Esophagus (tissue), 2 donors: ENCODE measurements around the gene FOSL1. TPM values are rescaled to one million over a fixed set of nuclear protein-coding genes. Genes with fewer than 3 reads are reported as not detected.

Experiments
- H3K27ac ChIP-seq, 2 donors: one replicate each; pipeline ENCODE4 v1.5.1; 2013; ENCODE audit warnings: low read depth in 2 of 2, mild to moderate bottlenecking in 2 of 2, inconsistent platforms in 1 of 2, low read length in 1 of 2, moderate library complexity in 1 of 2
- H3K27me3 ChIP-seq, 2 donors: one replicate each; pipeline ENCODE4 v1.6.1; 2013; ENCODE audit warnings: low read length in 2 of 2, control low read depth in 1 of 2, mild to moderate bottlenecking in 1 of 2; ENCODE audit not compliant: insufficient read depth in 2 of 2, control insufficient read depth in 1 of 2
- H3K36me3 ChIP-seq, 2 donors: one replicate each; pipeline ENCODE4 v1.6.1; 2013; ENCODE audit warnings: low read length in 1 of 2; ENCODE audit not compliant: control insufficient read depth in 2 of 2, insufficient read depth in 2 of 2
- H3K4me1 ChIP-seq, 2 donors: one replicate each; pipeline ENCODE4 v1.6.1; 2013; ENCODE audit warnings: low read length in 1 of 2; ENCODE audit not compliant: control insufficient read depth in 2 of 2, insufficient read depth in 2 of 2
- H3K4me3 ChIP-seq, 2 donors: one replicate each; pipeline ENCODE4 v1.5.1; 2013; ENCODE audit warnings: low read length in 2 of 2, mild to moderate bottlenecking in 2 of 2, low read depth in 1 of 2, moderate library complexity in 1 of 2
- H3K9me3 ChIP-seq, 2 donors: one replicate each; pipeline ENCODE4 v1.6.1; 2013; ENCODE audit warnings: mild to moderate bottlenecking in 2 of 2, low read depth in 1 of 2, low read length in 1 of 2, moderate library complexity in 1 of 2; ENCODE audit not compliant: control insufficient read depth in 2 of 2, insufficient read depth in 1 of 2
- WGBS, 2 donors: extraction: QIAGEN DNeasy Blood & Tissue Kit; methylation state at CpG; one replicate each; pipeline ENCODE4 v1.1.7; 2013; 5-methylcytosine and 5-hydroxymethylcytosine counted together
- polyA plus RNA-seq, 2 donors: library from polyadenylated mRNA; stranded (reverse); fragments of 200-250 nt; gene quantifications; one replicate each; pipeline ENCODE4 v1.2.3, GENCODE V29; 2013
- donor health status: healthy with polysubstance abuse.
- donor health status: Bipolar disorder and iron deficiency.

Gene FOSL1
- polyA plus RNA-seq, 2 donors = 26.7 to 39.6 TPM

DNA sequence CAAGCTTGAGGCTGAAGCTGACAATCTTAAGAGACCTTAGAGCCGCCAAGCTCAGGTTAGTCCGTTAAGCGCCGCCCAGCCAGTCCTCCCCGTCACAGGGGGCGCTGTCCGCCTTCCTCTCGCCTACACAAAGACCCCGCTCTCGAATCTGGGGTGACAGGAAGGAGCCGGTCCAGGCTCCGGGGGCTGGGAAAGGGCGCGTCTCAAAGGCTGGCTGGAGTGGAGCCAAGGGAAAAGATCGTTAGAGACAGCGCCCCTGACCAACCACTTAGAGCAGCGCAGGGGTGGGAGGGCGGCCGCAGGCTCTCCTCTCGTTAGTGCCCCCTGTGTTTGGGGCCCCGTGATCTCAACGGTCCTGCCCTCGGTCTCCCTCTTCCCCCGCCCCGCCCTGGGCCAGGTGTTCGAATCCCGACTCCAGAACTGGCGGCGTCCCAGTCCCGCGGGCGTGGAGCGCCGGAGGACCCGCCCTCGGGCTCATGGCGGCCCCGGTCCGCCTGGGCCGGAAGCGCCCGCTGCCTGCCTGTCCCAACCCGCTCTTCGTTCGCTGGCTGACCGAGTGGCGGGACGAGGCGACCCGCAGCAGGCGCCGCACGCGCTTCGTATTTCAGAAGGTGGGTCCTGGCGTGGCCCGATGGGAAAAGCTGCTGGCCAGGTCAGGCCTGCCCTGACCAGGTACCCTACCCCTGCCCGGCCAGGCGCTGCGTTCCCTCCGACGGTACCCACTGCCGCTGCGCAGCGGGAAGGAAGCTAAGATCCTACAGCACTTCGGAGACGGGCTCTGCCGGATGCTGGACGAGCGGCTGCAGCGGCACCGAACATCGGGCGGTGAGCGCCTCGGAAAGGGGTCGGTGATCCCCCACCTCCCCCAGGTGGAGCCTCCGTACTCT, 39.7 kb downstream of the FOSL1 start, which contains the start of gene MUS81:
Gene MUS81, plus strand, starts transcription at position 156 of the 887 bp plus-strand sequence. Its CDS starts 321 bp downstream, at position 477.
- peaks cover 1 to 14% of the 10 kb centered on the region in 2 donors for H3K4me1 ChIP-seq
- 0% methylated on average over 74 to 78 of the region's 78 CpGs for WGBS, 2 donors
- H3K36me3 ChIP-seq = peaks cover 5 to 35% of the 10 kb centered on the region in 2 donors
- no peaks in the 10 kb centered on the region for H3K27me3 ChIP-seq
- H3K9me3 ChIP-seq = no peaks in the 10 kb centered on the region
- peak within 1 kb of the TSS; percentile 97 to 98 for H3K27ac ChIP-seq
- peak within 1 kb of the TSS; percentile 64 to 90 for H3K4me3 ChIP-seq

- Histone ChIP-seq H3K27me3 (no peaks in the 10 kb centered on the region), H3K9me3 (no peaks in the 10 kb centered on the region), H3K27ac (peak overlapping the region; percentile 97 to 98), H3K4me1 (peaks cover 4 to 14% of the 10 kb centered on the region in 2 donors), H3K36me3 (peaks cover 11 to 35% of the 10 kb centered on the region in 2 donors), H3K4me3 (peak overlapping the region; percentile 64 to 90)
- WGBS, 2 donors = 1 to 2% methylated on average over 16 of the region's 16 CpGs
Observed at GRCh38 chr11:65859812-65860277, 40.3 kb downstream of the FOSL1 start.

DNA sequence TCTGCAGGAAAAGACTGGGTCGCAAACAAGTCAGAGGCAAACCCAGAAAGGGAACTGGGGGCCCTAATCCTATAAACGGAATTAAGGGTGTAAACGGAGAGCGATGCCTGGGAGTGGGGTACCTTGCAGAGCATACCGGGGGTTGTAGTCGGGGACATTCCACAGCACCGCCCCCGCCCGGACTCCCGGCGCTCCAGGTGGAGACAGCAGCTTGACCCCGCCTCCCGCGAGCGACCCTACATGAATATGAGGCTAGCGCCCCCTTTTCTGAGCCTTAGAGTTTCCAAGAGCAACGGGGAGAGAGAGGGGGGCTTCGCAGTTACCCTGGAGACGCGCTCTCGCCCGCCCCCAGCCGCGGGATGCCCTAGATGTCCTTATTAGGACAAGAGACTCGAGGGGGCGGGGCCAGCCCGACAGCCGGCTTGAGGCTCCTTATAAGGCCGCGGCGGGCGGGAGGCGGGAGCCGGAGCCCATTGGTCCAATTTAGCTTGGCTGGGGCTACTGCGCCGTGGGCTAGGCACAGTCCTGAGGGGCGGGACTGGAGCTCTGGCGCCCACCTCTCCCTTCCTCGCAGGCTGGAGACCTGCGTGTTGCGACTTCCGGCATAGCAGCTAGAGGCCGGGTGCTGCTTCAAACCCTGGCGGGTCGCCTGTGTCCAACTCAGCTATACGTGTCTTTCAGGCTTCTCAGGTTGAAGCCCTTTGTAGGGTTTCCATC, 40.9 kb downstream of the FOSL1 start:
- peaks cover 17 to 34% of the 10 kb centered on the region in 2 donors for H3K36me3 ChIP-seq
- H3K4me1 ChIP-seq = peaks cover 4 to 14% of the 10 kb centered on the region in 2 donors
- H3K27ac ChIP-seq = peak overlapping the region; percentile 97 to 98
- H3K27me3 ChIP-seq = no peaks in the 10 kb centered on the region
- WGBS, 2 donors = 0 to 1% methylated on average over 46 of the region's 46 CpGs
- H3K4me3 ChIP-seq = peak overlapping the region; percentile 64 to 90
- H3K9me3 ChIP-seq = no peaks in the 10 kb centered on the region

DNA sequence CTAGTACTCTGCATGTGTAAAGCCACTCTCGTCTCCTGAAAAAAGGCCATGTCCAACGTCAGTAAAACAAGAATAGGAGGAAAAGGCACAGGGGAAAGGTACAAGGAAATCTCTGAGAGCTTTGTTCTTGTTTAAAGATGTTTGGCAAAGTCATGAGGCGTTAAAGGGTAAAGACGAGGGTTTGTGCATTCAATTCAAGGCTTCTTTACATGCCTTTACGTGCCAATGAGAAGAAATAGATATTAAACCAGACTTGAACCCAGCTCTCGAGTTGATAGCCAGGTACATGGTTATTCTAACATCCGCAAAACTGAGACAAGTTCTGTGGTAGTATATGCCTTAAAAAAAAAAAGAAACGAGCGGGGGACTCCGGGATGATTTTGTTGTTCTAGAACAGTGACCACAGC, 41.5 kb downstream of the FOSL1 start:
- WGBS, 2 donors = 0 to 1% methylated on average over 10 of the region's 10 CpGs
- no peaks in the 10 kb centered on the region for H3K9me3 ChIP-seq
- no peaks in the 10 kb centered on the region for H3K27me3 ChIP-seq
- H3K36me3 ChIP-seq = peaks cover 21 to 33% of the 10 kb centered on the region in 2 donors
- H3K27ac ChIP-seq = peak overlapping the region; percentile 97 to 98
- peak overlapping the region; percentile 64 to 90 for H3K4me3 ChIP-seq
- H3K4me1 ChIP-seq = peaks cover 4 to 14% of the 10 kb centered on the region in 2 donors

GRCh38 chr11:65857853-65858680, 42.1 kb downstream of the FOSL1 start, which contains the start of gene CFL1:
CFL1 (minus strand) TSS chr11:65858180; CDS start chr11:65858099, 81 bp downstream.
- no peaks in the 10 kb centered on the region for H3K27me3 ChIP-seq
- peak within 1 kb of the TSS; percentile 98 for H3K27ac ChIP-seq
- 0 to 1% methylated on average over 87 to 92 of the region's 92 CpGs for WGBS, 2 donors
- peaks cover 23 to 33% of the 10 kb centered on the region in 2 donors for H3K36me3 ChIP-seq
- no peaks in the 10 kb centered on the region for H3K9me3 ChIP-seq
- H3K4me1 ChIP-seq = peaks cover 4 to 14% of the 10 kb centered on the region in 2 donors
- H3K4me3 ChIP-seq = peak within 1 kb of the TSS; percentile 80 to 99

- Histone ChIP-seq H3K27ac (peak overlapping the region; percentile 93 to 98), H3K4me1 (peaks cover 4 to 14% of the 10 kb centered on the region in 2 donors), H3K27me3 (no peaks in the 10 kb centered on the region), H3K36me3 (peaks cover 23 to 35% of the 10 kb centered on the region in 2 donors), H3K9me3 (no peaks in the 10 kb centered on the region), H3K4me3 (peak overlapping the region; percentile 80 to 99)
- 1% methylated on average over 33 to 49 of the region's 49 CpGs for WGBS, 2 donors
Observed at GRCh38 chr11:65857500-65857852, 42.7 kb downstream of the FOSL1 start.

DNA sequence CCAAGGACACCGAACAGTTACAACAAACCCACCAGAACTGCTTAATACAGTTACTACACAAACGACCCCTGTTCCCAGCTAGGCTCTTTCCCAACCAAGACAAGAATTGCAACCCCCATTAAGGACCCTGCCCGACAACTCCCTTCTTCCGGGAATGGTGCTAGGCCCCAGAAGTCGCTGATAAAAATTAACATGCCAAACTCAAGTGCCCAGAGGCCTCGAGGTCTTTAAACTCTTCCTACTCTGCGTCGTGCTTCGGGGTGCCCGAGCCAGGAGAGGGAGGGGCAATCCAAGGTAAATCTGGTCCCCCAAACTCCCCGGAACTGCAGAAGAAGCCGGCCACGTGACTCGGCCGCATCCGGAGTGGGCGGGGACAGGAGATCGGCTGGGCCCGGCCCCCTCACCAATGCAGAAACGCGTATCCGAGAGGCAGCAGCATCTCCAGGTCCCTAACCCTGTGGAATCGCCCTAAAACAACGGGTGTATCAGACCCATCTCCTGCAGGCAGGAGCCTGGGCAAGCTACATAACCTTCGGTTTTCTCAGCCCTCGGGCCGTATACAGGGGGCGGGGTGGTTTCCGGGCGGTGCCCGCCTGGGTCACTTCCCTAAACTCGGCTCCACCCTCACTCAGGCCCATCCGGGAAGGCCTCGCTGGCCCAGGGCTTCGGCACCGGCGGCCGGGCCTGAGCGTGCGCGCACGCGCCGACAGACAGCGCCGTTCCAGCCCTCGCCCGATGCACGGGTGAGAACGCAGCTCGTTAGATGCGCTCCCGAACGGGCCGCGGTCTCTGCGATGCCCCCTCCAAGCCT, 43.3 kb downstream of the FOSL1 start:
- Histone ChIP-seq H3K4me3 (peak overlapping the region; percentile 80 to 99), H3K4me1 (peaks cover 4 to 13% of the 10 kb centered on the region in 2 donors), H3K36me3 (peaks cover 23 to 40% of the 10 kb centered on the region in 2 donors), H3K9me3 (no peaks in the 10 kb centered on the region), H3K27me3 (no peaks in the 10 kb centered on the region), H3K27ac (peak overlapping the region; percentile 93 to 98)
- WGBS, 2 donors = 1 to 2% methylated on average over 49 to 57 of the region's 57 CpGs

- peaks cover 23 to 45% of the 10 kb centered on the region in 2 donors for H3K36me3 ChIP-seq
- peaks cover 0 to 3% of the 10 kb centered on the region in 2 donors for H3K9me3 ChIP-seq
- WGBS, 2 donors = 80 to 85% methylated on average over 15 of the region's 15 CpGs
- H3K4me3 ChIP-seq = peak overlapping the region in 1 of 2 donors; percentile 80
- peaks cover 4 to 5% of the 10 kb centered on the region in 2 donors for H3K4me1 ChIP-seq
- H3K27ac ChIP-seq = no peak overlapping the region
- H3K27me3 ChIP-seq = no peaks in the 10 kb centered on the region
Observed at GRCh38 chr11:65855927-65856363, 44.2 kb downstream of the FOSL1 start.
